ENCODE data around the gene PPAT.

Gene PPAT

GRCh38 chr4:56356650-56357049 is 78.8 kb downstream of the PPAT start:
- Histone ChIP-seq H3K4me3 (ENCODE audit: low read depth in 1 of 2, low read length in 1 of 2) (no peak overlapping the region), H3K4me1 (ENCODE audit: control insufficient read depth in 1 of 2, insufficient read depth in 1 of 2, low read depth in 1 of 2, low read length in 1 of 2) (no peaks in the 10 kb centered on the region), H3K27ac (no peak overlapping the region), H3K9me3 (no peaks in the 10 kb centered on the region), H3K36me3 (peaks cover 11% of the 10 kb centered on the region), H3K27me3 (no peaks in the 10 kb centered on the region)
- TF ChIP-seq CTCF (IDR thresholded peaks at IDR 0.05): no peak

- H3K4me3 ChIP-seq (ENCODE audit: low read depth in 1 of 2, low read length in 1 of 2): no peak overlapping the region
- peaks cover 18% of the 10 kb centered on the region for H3K36me3 ChIP-seq
- peaks cover 0 to 6% of the 10 kb centered on the region in 2 experiments for H3K4me1 ChIP-seq (ENCODE audit: control insufficient read depth in 1 of 2, insufficient read depth in 1 of 2, low read depth in 1 of 2, low read length in 1 of 2)
- no peak for TF ChIP-seq CTCF (IDR thresholded peaks at IDR 0.05)
- no peaks in the 10 kb centered on the region for H3K27me3 ChIP-seq
- H3K9me3 ChIP-seq: no peaks in the 10 kb centered on the region
- no peak overlapping the region for H3K27ac ChIP-seq
Measured at GRCh38 chr4:56348576-56348975, 86.8 kb downstream of the PPAT start.

- TF ChIP-seq CTCF (IDR thresholded peaks at IDR 0.05): no peak
- no peaks in the 10 kb centered on the region for H3K27me3 ChIP-seq
- H3K36me3 ChIP-seq: peaks cover 15% of the 10 kb centered on the region
- no peaks in the 10 kb centered on the region for H3K9me3 ChIP-seq
- peaks cover 0 to 6% of the 10 kb centered on the region in 2 experiments for H3K4me1 ChIP-seq (ENCODE audit: control insufficient read depth in 1 of 2, insufficient read depth in 1 of 2, low read depth in 1 of 2, low read length in 1 of 2)
- H3K27ac ChIP-seq: no peak overlapping the region
- no peak overlapping the region for H3K4me3 ChIP-seq (ENCODE audit: low read depth in 1 of 2, low read length in 1 of 2)
Measured at GRCh38 chr4:56345458-56345857, 90.0 kb downstream of the PPAT start.

All from neutrophil (primary cell).